Measurements from ENCODE around the gene LGR4.

The LGR4 gene

GRCh38 chr11:27485930-27486773 is 13.6 kb upstream of the LGR4 start:
- DNase-seq: peak; percentile 49

- no peak for DNase-seq
Measured at GRCh38 chr11:27482793-27483192, 10.2 kb upstream of the LGR4 start.

GRCh38 chr11:27481992-27482391 is 9.4 kb upstream of the LGR4 start:
- no peak for DNase-seq

- DNase-seq: no peak
Measured at GRCh38 chr11:27477831-27478230, 5.2 kb upstream of the LGR4 start.

- no peak for DNase-seq
Measured at GRCh38 chr11:27477243-27477642, 4.7 kb upstream of the LGR4 start.

GRCh38 chr11:27475622-27476021 is 3.0 kb upstream of the LGR4 start:
- DNase-seq: no peak

- no peak for DNase-seq
Measured at GRCh38 chr11:27473017-27473406, 422 bp upstream of the LGR4 start.

- peak; percentile 40 for DNase-seq
Measured at GRCh38 chr11:27471589-27472397, 797 bp downstream of the LGR4 start.

GRCh38 chr11:27470826-27471588 is 1.6 kb downstream of the LGR4 start:
- no peak for DNase-seq

GRCh38 chr11:27470166-27470565 is 2.4 kb downstream of the LGR4 start:
- DNase-seq: no peak

GRCh38 chr11:27468995-27469695 is 3.4 kb downstream of the LGR4 start:
- DNase-seq: no peak

- DNase-seq: no peak
Measured at GRCh38 chr11:27468209-27468994, 4.2 kb downstream of the LGR4 start.

GRCh38 chr11:27467181-27467913 is 5.2 kb downstream of the LGR4 start:
- no peak for DNase-seq

- DNase-seq: no peak
Measured at GRCh38 chr11:27466363-27466762, 6.2 kb downstream of the LGR4 start.

- DNase-seq: no peak
Measured at GRCh38 chr11:27465629-27466028, 7.0 kb downstream of the LGR4 start.

- no peak for DNase-seq
Measured at GRCh38 chr11:27464909-27465308, 7.7 kb downstream of the LGR4 start.

GRCh38 chr11:27464289-27464696 is 8.3 kb downstream of the LGR4 start:
- no peak for DNase-seq

GRCh38 chr11:27462543-27462942 is 10.0 kb downstream of the LGR4 start:
- no peak for DNase-seq

GRCh38 chr11:27460158-27460978 is 12.2 kb downstream of the LGR4 start:
- no peak for DNase-seq

GRCh38 chr11:27459191-27459590 is 13.4 kb downstream of the LGR4 start:
- no peak for DNase-seq
